Measurements from ENCODE around the gene DNAJB6.

DNAJB6 gene

GRCh38 chr7:157397036-157397720 lies 60.4 kb downstream of the DNAJB6 start:
- no peak for DNase-seq

DNA sequence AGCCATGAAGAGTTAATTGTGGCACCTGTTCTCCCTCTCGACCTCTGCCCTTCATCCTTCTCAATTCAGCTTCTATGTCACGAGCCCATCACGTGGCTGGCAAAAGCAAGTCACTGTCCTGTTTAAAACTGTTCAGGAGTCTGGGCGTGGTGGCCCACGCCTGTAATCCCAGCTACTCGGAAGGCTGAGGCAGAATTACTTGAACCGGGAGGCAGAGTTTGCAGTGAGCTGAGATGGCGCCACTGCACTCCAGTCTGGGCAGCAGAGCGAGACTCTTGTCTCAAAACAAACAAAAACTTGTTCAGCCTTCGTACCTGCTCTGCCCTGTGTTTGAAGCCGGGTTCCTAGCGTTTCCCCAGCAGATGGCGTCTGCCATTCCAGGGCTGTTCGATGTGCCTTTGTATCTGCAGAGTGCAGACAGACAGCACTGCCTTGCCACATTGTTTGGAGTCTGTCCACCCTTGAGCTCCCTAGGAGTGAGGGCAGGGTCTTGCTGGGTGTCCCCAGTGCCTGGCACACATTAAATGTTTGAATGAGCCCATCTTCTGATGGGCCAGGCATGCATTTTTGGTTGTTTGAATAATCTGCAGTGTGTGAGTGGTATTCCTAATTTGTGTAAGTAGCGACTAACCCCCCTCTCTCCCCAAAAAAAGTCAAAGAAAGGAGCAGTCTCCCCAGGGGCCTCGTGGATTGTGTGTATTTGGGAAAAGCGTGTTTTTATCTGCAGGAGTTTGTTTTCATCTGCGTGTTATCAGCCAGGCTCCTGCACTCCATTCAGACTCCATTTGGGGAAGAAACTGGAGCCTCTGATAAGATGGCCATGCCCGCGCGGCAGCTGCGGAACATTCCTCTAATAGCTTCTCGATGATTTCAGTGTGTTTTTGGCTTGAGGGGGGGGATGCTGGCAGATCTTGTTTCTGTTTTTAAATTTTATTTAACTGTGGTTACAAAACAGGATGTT lies 61.2 kb downstream of the DNAJB6 start:
- DNase-seq, result no peak

GRCh38 chr7:157399086-157399687 lies 62.4 kb downstream of the DNAJB6 start:
- no peak for DNase-seq

GRCh38 chr7:157400171-157400860 lies 63.5 kb downstream of the DNAJB6 start:
- no peak for DNase-seq

DNA sequence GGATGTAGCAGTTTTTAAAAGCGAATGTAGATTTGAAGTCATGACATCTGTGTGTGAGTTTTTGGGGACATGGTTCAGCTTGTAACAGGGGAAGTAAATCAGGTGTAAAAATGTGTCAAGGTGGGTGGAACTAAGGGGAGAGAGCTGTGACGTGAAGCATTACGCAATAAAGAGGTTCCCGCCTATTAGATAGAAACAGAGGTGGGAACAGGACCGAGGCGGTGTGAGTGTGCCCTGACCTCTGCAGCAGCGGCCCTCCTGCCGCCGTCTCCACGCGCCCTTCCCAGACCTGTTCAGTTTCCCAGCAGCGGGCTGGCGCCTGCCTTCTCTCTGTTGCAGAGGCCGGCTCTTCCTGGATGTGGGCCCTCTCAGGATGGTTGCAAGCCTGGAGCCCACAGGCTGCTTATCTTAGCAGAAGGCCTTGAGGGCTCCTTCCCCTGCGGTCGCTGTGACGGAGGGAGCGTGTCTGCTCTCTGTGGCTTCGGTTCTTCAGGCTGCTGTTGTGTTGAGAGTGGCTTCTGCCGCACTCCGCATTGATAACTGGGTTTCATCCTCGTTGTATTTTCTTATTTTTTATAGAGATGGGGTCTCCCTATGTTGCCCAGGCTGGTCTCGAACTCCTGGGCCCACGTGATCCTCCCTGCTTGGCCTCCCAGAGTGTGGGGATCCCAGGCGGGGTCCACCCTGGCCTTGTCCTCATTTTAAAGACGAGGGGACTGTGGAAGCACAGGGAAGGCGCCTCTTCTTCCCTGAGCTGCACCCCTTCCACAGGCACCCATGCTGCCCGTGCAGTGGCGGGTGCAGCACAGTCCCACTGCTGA lies 65.0 kb downstream of the DNAJB6 start:
- no peak for DNase-seq

DNA sequence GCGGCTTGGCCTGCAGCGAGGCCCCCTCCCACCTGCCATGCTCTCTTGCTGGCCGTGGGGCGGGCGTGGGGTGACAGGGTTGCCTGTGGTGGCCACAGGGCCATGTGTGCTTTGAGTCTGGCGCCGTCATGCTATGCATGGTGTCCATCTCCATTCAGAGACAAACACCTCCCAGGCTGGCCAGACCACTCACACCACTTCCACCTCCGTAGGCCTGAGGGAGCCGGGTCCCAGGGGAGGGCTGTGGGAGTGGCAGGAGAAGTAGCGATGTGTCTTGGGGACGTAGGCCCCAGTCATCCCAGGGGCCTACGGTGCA lies 65.5 kb downstream of the DNAJB6 start:
- DNase-seq, result no peak

GRCh38 chr7:157402911-157403534 lies 66.2 kb downstream of the DNAJB6 start:
- no peak for DNase-seq

GRCh38 chr7:157403646-157404401 lies 67.0 kb downstream of the DNAJB6 start:
- no peak for DNase-seq

DNA sequence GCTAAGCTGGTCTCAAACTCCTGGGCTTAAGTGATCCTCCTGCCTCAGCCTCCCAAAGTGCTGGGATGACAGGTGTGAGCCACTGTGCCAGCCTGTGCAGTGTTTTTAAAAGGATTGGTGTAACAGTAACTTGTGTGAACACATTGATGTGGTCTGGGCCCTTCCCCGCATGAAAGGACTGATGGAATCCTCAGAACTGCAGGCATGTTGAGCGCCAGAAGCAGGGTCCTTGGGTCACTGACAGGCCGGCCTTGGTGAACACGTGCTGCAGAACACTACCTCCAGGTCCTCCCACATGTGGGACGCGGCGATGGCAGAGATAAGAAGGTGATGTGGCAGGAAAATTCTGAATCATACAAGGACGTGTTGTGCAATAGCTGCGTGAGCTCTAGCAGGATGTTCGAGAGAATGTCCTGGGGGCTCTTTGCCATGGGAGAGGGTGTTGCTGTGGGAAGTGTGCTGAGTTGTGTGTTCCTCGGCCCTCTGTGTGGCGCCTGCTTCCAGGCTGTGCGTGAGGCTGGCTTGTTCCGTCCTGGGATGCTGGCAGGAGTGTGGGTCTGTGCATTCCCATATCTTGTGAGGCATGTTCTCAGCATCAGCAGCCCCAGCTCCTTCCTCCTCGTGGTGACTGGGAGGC lies 68.2 kb downstream of the DNAJB6 start:
- DNase-seq, result no peak

GRCh38 chr7:157405501-157405900 lies 68.7 kb downstream of the DNAJB6 start:
- no peak for DNase-seq

DNA sequence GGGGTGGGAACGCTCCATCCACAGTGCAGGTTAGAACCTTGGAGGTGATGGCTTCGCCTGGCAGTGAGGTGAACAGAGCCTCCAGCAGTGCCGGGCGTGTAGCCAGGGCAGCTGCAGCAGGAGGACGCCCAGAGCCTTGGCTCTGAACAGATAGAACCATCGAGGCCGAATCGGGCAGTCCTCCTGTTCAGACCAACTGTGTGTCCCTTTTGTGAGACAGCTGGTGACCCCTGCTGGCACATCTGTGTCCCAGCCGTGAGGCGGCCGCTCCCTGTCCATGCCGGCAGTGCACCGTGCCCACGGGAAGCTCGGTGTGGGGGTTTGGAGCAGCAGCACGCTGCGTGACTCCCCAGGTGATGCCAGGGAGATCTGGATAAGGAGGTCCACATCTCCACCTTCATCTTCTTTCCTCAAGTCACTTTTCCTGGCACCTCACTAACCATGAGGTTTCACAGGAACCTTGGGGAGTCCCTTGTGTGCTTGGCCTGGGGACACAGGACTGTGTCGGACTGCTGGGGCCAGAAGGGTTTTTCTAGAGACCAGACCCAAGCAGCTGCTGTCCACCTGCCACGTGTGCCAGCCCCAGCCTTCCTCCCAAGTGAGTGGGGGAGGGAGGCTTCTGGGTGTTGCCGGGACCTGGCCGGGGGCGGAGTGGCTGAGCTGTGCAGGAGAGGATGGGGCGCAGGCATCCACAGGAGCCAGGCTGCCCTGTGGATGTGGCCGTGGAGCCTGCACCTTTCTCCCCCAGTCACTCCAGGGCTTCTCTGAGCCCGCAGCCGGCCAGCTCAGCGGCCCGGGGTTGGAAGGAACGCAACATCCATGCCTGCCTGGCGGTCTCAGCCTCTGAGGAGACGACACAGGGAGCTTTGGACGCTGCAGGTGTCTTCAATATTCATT lies 69.4 kb downstream of the DNAJB6 start:
- no peak for DNase-seq

- no peak for DNase-seq
Measured at GRCh38 chr7:157406971-157407370, 70.2 kb downstream of the DNAJB6 start.

GRCh38 chr7:157407512-157408257 lies 70.9 kb downstream of the DNAJB6 start:
- DNase-seq, result no peak

DNA sequence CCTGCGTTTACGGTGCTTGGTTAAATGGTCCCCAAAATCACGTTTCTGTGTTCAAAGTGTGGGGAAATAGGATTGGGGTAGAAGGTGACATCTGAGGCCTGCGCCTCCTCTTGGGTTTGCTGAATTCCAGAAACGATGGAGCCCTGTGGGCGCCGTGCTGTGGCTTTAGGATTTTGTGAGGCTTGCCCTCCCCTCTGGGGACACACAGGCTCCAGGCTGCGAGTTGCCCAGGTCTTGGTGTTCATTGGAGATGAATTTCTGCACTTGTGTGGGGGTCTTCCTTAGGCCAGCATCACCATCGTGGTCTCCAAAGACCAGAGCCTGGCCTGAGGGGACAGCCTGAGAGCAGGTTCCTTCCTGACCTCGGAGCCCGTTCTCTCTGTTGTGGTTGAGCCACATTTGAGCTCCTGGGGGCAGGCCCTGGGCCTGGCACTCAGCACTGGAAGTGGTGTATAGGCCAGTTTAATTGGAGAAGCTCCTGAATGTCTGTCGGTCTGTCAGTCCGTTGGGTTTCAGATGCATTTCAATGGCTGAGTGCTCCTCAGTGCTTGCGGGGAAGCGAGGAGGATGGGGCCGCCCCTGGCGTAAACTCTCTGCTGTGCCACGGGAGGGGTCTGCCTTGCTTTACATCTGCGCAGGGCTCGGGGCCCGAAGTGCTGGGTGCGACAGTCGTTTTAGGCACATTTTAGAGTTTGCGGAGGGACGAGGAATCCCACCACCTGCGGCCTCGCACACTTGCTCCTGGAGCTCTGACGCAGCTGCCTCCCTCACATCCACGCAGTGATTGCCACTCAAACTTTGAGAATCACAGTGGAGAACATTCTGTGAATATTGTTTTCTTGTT lies 71.7 kb downstream of the DNAJB6 start:
- no peak for DNase-seq

DNA sequence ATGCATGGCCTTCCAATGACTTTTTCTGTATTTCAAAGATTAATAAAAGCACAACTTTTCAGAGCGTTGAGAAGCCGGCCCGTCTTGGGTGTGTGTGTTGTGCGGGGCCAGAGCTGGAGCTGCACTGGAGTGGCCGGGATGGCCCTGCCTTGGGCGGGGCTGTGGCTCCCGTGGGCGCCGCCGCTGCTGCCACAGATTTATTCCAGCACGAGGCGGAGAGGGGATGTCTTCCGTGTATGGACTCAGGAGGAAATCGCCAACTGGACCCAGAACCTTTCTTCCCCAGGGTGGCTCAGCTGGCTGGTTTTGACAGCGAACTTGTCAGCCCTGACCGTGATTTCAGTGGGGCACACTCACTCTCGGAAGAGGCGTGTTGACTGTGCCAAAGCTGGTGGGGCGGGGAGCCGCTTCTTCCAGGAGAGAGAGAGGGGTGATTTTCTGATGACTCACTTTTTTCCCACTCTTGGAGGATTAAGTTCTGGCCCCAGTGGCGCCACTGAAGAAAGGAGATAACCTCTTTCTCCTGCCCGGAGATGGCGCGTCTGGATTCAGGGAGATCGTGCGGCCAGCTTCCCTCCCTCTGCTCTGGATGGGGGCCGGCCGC lies 72.4 kb downstream of the DNAJB6 start:
- no peak for DNase-seq

DNA sequence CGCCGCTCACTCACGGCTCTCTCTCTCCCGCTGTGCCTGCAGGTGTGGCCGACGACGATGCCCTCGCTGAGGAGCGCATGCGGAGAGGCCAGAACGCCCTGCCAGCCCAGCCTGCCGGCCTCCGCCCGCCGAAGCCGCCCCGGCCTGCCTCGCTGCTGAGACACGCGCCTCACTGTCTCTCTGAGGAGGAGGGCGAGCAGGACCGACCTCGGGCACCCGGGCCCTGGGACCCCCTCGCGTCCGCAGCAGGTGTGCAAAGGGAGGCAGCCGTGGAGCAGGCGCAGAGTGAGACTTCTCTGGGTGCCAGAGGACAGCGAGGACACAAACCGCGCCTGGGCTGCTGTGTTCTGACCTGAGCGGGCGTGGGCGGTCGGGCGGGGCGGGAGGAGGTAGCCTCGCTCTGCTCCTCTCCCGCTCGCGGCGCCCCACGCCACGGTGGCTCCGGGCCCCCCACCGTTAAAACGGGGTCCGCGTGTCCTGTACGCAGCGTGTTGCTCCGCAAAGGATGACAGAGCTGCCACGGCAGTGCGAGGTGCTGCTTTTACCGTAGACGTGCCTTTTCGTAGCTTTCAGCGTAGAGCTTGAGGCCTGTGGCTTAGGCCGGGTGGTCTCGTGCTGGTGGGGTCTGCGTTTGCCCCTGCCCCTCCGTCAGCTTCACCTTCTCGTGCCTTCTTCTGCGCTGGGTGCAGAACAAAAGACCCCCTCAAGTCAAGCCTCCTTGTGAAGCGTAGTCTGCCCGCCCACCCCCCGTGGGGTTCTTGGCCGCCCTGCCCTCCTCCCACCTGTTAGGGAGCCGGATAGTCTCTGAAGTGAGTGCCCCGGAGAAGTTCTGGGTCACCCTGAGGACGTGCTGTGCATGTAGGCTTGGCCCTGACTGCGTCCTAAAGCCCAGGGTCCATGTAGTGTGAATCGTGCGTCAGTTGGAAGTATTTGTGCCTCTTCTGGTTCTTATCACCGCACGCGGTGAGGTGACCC lies 73.2 kb downstream of the DNAJB6 start:
- DNase-seq, result no peak
